ENCODE measurements around the gene KAZN. TPM values are rescaled to one million over a fixed set of nuclear protein-coding genes. Genes with fewer than 3 reads are reported as not detected.

Gene KAZN
- total RNA-seq, 1 donor from 2014 or later = 10.2 TPM

GRCh38 chr1:14769486-14770274 lies 171.2 kb downstream of the KAZN start:
- no peak for DNase-seq (ENCODE audit: low spot score)

- no peak for DNase-seq (ENCODE audit: low spot score)
Observed at GRCh38 chr1:14773396-14774025, 175.0 kb downstream of the KAZN start.

- no peak for DNase-seq (ENCODE audit: low spot score)
Observed at GRCh38 chr1:14774225-14774624, 175.7 kb downstream of the KAZN start.

- no peak for DNase-seq (ENCODE audit: low spot score)
Observed at GRCh38 chr1:14774988-14775387, 176.5 kb downstream of the KAZN start.

GRCh38 chr1:14775434-14775833 lies 176.9 kb downstream of the KAZN start:
- no peak for DNase-seq (ENCODE audit: low spot score)

- DNase-seq (ENCODE audit: low spot score) = no peak
Observed at GRCh38 chr1:14777516-14778506, 179.3 kb downstream of the KAZN start.

GRCh38 chr1:14778541-14778897 lies 180.0 kb downstream of the KAZN start:
- no peak for DNase-seq (ENCODE audit: low spot score)

- peak; percentile 15 for DNase-seq (ENCODE audit: low spot score)
Observed at GRCh38 chr1:14778898-14779865, 180.7 kb downstream of the KAZN start.

GRCh38 chr1:14780271-14780670 lies 181.8 kb downstream of the KAZN start:
- DNase-seq (ENCODE audit: low spot score) = no peak

GRCh38 chr1:14781811-14782210 lies 183.3 kb downstream of the KAZN start:
- DNase-seq (ENCODE audit: low spot score) = no peak

- DNase-seq (ENCODE audit: low spot score) = no peak
Observed at GRCh38 chr1:14782741-14783591, 184.5 kb downstream of the KAZN start.

- DNase-seq (ENCODE audit: low spot score) = no peak
Observed at GRCh38 chr1:14783592-14783886, 185.1 kb downstream of the KAZN start.

GRCh38 chr1:14784790-14785773 lies 186.6 kb downstream of the KAZN start:
- DNase-seq (ENCODE audit: low spot score) = no peak

- DNase-seq (ENCODE audit: low spot score) = no peak
Observed at GRCh38 chr1:14786109-14786675, 187.7 kb downstream of the KAZN start.

- DNase-seq (ENCODE audit: low spot score) = no peak
Observed at GRCh38 chr1:14786681-14787080, 188.2 kb downstream of the KAZN start.

GRCh38 chr1:14787604-14788003 lies 189.1 kb downstream of the KAZN start:
- peak; percentile 58 for DNase-seq (ENCODE audit: low spot score)

- DNase-seq (ENCODE audit: low spot score) = no peak
Observed at GRCh38 chr1:14788080-14788479, 189.6 kb downstream of the KAZN start.

- no peak for DNase-seq (ENCODE audit: low spot score)
Observed at GRCh38 chr1:14790982-14791381, 192.5 kb downstream of the KAZN start.

- DNase-seq (ENCODE audit: low spot score) = no peak
Observed at GRCh38 chr1:14791654-14792053, 193.2 kb downstream of the KAZN start.

Data from mucosa of gallbladder (tissue), 1 donor.